ENCODE results near the gene EXOC6B.

EXOC6B gene

DNA sequence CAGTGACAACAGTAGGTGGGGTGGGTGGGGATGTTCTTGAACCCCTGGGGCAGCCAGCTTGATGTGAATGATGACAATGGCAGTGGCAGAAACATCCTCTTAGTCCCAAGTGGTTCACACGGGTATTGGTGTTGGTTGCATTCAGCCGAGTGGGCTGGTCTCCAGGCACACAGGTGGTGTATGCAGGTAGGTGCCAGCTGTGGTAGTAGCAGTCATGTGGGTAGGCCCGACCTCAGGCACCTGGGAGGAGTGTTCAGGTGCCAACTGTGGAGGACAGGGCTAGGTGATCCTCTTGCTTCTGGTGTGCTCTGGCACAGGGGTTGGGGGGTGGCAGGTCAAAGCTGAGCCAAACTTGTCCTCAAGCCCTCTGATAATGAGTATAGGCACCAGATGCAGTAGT, 350.6 kb downstream of the EXOC6B start:
- H3K79me2 ChIP-seq (ENCODE audit: control insufficient read depth, insufficient read depth, low read length, poor library complexity), result no peaks in the 10 kb centered on the region
- H4K8ac ChIP-seq (ENCODE audit: low read depth, low read length), result no peak overlapping the region
- no peak overlapping the region for H2AK5ac ChIP-seq (ENCODE audit: low read length)
- no peaks in the 10 kb centered on the region for H3K79me1 ChIP-seq (ENCODE audit: low read length)
- H2BK5ac ChIP-seq (ENCODE audit: low read depth, low read length, poor library complexity), result no peak overlapping the region
- no peak overlapping the region for H3K14ac ChIP-seq (ENCODE audit: low read length)
- H3K9me3 ChIP-seq (ENCODE audit: insufficient read depth, low read depth, low read length), result peaks cover 3% of the 10 kb centered on the region
- H2BK120ac ChIP-seq (ENCODE audit: insufficient read depth, low read length, poor library complexity), result no peak overlapping the region
- WGBS (ENCODE audit: extremely low coverage, insufficient coverage, insufficient read length), result no CpG with 5 or more reads among the region's 3 CpGs
- no peak overlapping the region for H3K23ac ChIP-seq (ENCODE audit: low read length)
- H3K27me3 ChIP-seq (ENCODE audit: insufficient read depth, low read length), result no peaks in the 10 kb centered on the region
- H3K4me1 ChIP-seq (ENCODE audit: control insufficient read depth in 1 of 2, insufficient read depth in 2 of 2, low read length in 2 of 2), result no peaks in the 10 kb centered on the region
- no peak overlapping the region for H3K4ac ChIP-seq (ENCODE audit: low read depth, low read length)
- no peak for DNase-seq
- no peak overlapping the region for H2AFZ ChIP-seq (ENCODE audit: insufficient read depth, low read length, poor library complexity)
- H3K36me3 ChIP-seq (ENCODE audit: control insufficient read depth in 1 of 2, insufficient read depth in 2 of 2, low read length in 2 of 2), result peaks cover 8 to 10% of the 10 kb centered on the region in 2 experiments
- no peak overlapping the region for H4K91ac ChIP-seq (ENCODE audit: low read depth, low read length)
- no peak overlapping the region for H4K12ac ChIP-seq (ENCODE audit: low read depth, low read length)
- H3K18ac ChIP-seq (ENCODE audit: low read length), result no peak overlapping the region
- no peak overlapping the region for H3K9ac ChIP-seq (ENCODE audit: low read length)
- no peak overlapping the region for H3K27ac ChIP-seq (ENCODE audit: low read depth, low read length)
- no peak overlapping the region for H3K4me3 ChIP-seq (ENCODE audit: low read depth, low read length)
- H2BK12ac ChIP-seq (ENCODE audit: low read length), result no peak overlapping the region
- no peak overlapping the region for H3K4me2 ChIP-seq (ENCODE audit: low read length)

DNA sequence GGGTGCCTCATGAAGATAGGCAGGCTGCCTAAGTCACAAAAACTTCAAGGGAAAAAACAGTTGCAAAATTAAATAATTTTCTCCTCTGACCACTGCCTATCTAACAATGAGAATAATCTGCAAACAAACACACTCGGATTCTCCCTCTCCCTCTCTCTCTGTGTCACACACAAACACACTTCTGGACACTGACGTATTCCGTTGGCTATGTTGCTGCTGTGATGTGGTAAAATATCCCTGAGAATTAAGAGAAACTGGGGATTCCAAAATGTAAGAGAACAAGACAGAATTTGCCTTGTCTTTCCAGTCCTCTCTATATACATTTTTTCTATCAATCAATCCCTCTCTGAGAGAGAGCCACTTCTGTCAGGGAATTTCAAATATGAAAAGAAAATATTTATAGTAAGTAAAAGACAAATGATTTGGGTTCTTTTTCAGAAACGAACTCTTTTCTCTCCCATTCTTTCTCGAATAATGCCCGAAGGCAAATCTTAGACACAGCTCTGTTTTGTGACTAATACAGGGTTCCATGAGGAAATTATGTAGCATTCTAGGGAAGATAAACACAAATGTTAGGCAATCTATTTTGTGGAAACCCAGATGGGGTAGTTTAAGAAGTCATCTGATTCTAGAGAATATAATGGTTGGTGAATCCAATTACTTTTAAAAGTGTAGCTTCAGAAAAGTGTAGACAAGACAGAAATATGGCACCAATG, 367.9 kb downstream of the EXOC6B start:
- Histone ChIP-seq H2BK120ac (ENCODE audit: insufficient read depth, low read length, poor library complexity) (no peak overlapping the region), H2AFZ (ENCODE audit: insufficient read depth, low read length, poor library complexity) (no peak overlapping the region), H4K12ac (ENCODE audit: low read depth, low read length) (no peak overlapping the region), H3K23ac (ENCODE audit: low read length) (no peak overlapping the region), H3K79me1 (ENCODE audit: low read length) (no peaks in the 10 kb centered on the region), H3K18ac (ENCODE audit: low read length) (no peak overlapping the region), H3K9me3 (ENCODE audit: insufficient read depth, low read depth, low read length) (no peaks in the 10 kb centered on the region), H3K79me2 (ENCODE audit: control insufficient read depth, insufficient read depth, low read length, poor library complexity) (no peaks in the 10 kb centered on the region), H3K4me3 (ENCODE audit: low read depth, low read length) (no peak overlapping the region), H4K8ac (ENCODE audit: low read depth, low read length) (no peak overlapping the region), H3K9ac (ENCODE audit: low read length) (no peak overlapping the region), H3K27me3 (ENCODE audit: insufficient read depth, low read length) (no peaks in the 10 kb centered on the region), H2BK12ac (ENCODE audit: low read length) (no peak overlapping the region), H2AK5ac (ENCODE audit: low read length) (no peak overlapping the region), H3K4me2 (ENCODE audit: low read length) (no peak overlapping the region), H4K91ac (ENCODE audit: low read depth, low read length) (no peak overlapping the region), H3K14ac (ENCODE audit: low read length) (no peak overlapping the region), H3K27ac (ENCODE audit: low read depth, low read length) (no peak overlapping the region), H3K4me1 (ENCODE audit: control insufficient read depth in 1 of 2, insufficient read depth in 2 of 2, low read length in 2 of 2) (no peaks in the 10 kb centered on the region), H3K4ac (ENCODE audit: low read depth, low read length) (no peak overlapping the region), H3K36me3 (ENCODE audit: control insufficient read depth in 1 of 2, insufficient read depth in 2 of 2, low read length in 2 of 2) (no peaks in the 10 kb centered on the region), H2BK5ac (ENCODE audit: low read depth, low read length, poor library complexity) (no peak overlapping the region)
- no CpG with 5 or more reads among the region's 6 CpGs for WGBS (ENCODE audit: extremely low coverage, insufficient coverage, insufficient read length)
- DNase-seq, result peak; percentile 37 to 91

DNA sequence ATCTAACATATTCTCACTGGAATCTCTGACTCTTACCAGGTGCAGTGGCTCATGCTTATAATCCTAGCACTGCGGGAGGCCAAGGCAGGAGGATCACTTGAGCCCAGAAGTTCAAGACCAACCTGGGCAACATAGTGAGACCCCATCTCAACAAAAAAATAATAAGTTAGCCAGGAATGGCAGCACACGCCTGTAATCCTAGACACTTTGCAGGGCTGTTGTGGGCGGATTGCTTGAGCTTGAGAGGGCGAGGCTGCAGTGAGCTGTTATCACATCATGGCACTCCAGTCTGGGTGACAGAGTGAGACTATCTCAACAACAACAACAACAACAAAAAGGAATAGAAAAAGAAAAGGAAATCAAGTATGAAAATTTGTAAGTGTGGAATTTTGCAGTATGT, 371.6 kb downstream of the EXOC6B start:
- no peak overlapping the region for H2BK120ac ChIP-seq (ENCODE audit: insufficient read depth, low read length, poor library complexity)
- no peaks in the 10 kb centered on the region for H3K79me2 ChIP-seq (ENCODE audit: control insufficient read depth, insufficient read depth, low read length, poor library complexity)
- H3K79me1 ChIP-seq (ENCODE audit: low read length), result no peaks in the 10 kb centered on the region
- no peaks in the 10 kb centered on the region for H3K4me1 ChIP-seq (ENCODE audit: control insufficient read depth in 1 of 2, insufficient read depth in 2 of 2, low read length in 2 of 2)
- no peaks in the 10 kb centered on the region for H3K9me3 ChIP-seq (ENCODE audit: insufficient read depth, low read depth, low read length)
- WGBS (ENCODE audit: extremely low coverage, insufficient coverage, insufficient read length), result no CpG with 5 or more reads among the region's 4 CpGs
- no peak overlapping the region for H3K4me3 ChIP-seq (ENCODE audit: low read depth, low read length)
- no peak overlapping the region for H3K4me2 ChIP-seq (ENCODE audit: low read length)
- no peak overlapping the region for H3K4ac ChIP-seq (ENCODE audit: low read depth, low read length)
- H3K18ac ChIP-seq (ENCODE audit: low read length), result no peak overlapping the region
- no peak overlapping the region for H3K27ac ChIP-seq (ENCODE audit: low read depth, low read length)
- no peaks in the 10 kb centered on the region for H3K36me3 ChIP-seq (ENCODE audit: control insufficient read depth in 1 of 2, insufficient read depth in 2 of 2, low read length in 2 of 2)
- no peak overlapping the region for H3K14ac ChIP-seq (ENCODE audit: low read length)
- no peak overlapping the region for H4K8ac ChIP-seq (ENCODE audit: low read depth, low read length)
- no peak for DNase-seq
- no peaks in the 10 kb centered on the region for H3K27me3 ChIP-seq (ENCODE audit: insufficient read depth, low read length)
- no peak overlapping the region for H2BK12ac ChIP-seq (ENCODE audit: low read length)
- no peak overlapping the region for H3K23ac ChIP-seq (ENCODE audit: low read length)
- no peak overlapping the region for H4K12ac ChIP-seq (ENCODE audit: low read depth, low read length)
- no peak overlapping the region for H3K9ac ChIP-seq (ENCODE audit: low read length)
- no peak overlapping the region for H2AK5ac ChIP-seq (ENCODE audit: low read length)
- no peak overlapping the region for H4K91ac ChIP-seq (ENCODE audit: low read depth, low read length)
- H2AFZ ChIP-seq (ENCODE audit: insufficient read depth, low read length, poor library complexity), result no peak overlapping the region
- no peak overlapping the region for H2BK5ac ChIP-seq (ENCODE audit: low read depth, low read length, poor library complexity)

DNA sequence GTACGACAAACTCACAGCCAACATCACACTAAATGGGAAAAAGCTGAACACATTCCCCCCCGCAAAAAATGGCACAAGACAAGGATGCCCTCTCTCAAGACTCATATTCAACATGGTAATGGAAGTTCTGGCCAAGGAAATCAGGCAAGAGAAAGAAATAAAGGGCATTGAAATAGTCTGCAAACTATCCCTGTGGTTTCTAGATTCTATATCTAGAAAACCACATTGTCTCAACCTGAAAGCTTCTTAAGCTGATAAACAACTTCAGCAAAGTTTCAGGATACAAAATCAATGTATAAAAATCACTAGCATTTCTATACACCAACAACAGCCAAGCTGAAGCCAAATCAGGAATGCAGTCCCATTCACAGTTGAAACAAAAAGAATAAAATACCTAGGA, 383.6 kb downstream of the EXOC6B start:
- Histone ChIP-seq H3K4me3 (ENCODE audit: low read depth, low read length) (no peak overlapping the region), H3K79me2 (ENCODE audit: control insufficient read depth, insufficient read depth, low read length, poor library complexity) (no peaks in the 10 kb centered on the region), H3K18ac (ENCODE audit: low read length) (no peak overlapping the region), H3K4ac (ENCODE audit: low read depth, low read length) (no peak overlapping the region), H3K9me3 (ENCODE audit: insufficient read depth, low read depth, low read length) (no peaks in the 10 kb centered on the region), H2AK5ac (ENCODE audit: low read length) (no peak overlapping the region), H3K23ac (ENCODE audit: low read length) (no peak overlapping the region), H3K4me1 (ENCODE audit: control insufficient read depth in 1 of 2, insufficient read depth in 2 of 2, low read length in 2 of 2) (no peaks in the 10 kb centered on the region), H4K12ac (ENCODE audit: low read depth, low read length) (no peak overlapping the region), H2BK12ac (ENCODE audit: low read length) (no peak overlapping the region), H3K27ac (ENCODE audit: low read depth, low read length) (no peak overlapping the region), H3K79me1 (ENCODE audit: low read length) (no peaks in the 10 kb centered on the region), H3K9ac (ENCODE audit: low read length) (no peak overlapping the region), H3K4me2 (ENCODE audit: low read length) (no peak overlapping the region), H2BK120ac (ENCODE audit: insufficient read depth, low read length, poor library complexity) (no peak overlapping the region), H2AFZ (ENCODE audit: insufficient read depth, low read length, poor library complexity) (no peak overlapping the region), H4K91ac (ENCODE audit: low read depth, low read length) (no peak overlapping the region), H3K36me3 (ENCODE audit: control insufficient read depth in 1 of 2, insufficient read depth in 2 of 2, low read length in 2 of 2) (no peaks in the 10 kb centered on the region), H4K8ac (ENCODE audit: low read depth, low read length) (no peak overlapping the region), H3K14ac (ENCODE audit: low read length) (no peak overlapping the region), H3K27me3 (ENCODE audit: insufficient read depth, low read length) (no peaks in the 10 kb centered on the region), H2BK5ac (ENCODE audit: low read depth, low read length, poor library complexity) (no peak overlapping the region)
- no peak for DNase-seq
- no CpG with 5 or more reads among the region's 2 CpGs for WGBS (ENCODE audit: extremely low coverage, insufficient coverage, insufficient read length)
